ENCODE data around the gene CDON. TPM values are rescaled to one million over a fixed set of nuclear protein-coding genes. Genes with fewer than 3 reads are reported as not detected.

Gene CDON
- total and polyA plus RNA-seq, 2 of the 13 experiments (the other 11 are each of a cell fraction or from before 2014, with no cell fraction given), result 9.6 to 12.8 TPM

- no peak for TF ChIP-seq ZNF724P (CRISPR knock-in tag; IDR thresholded peaks at IDR 0.05; ENCODE audit: borderline replicate concordance)
- TF ChIP-seq NFKBIZ (CRISPR knock-in tag; IDR thresholded peaks at IDR 0.05), result 0 out of 2 replicates have a peak, but pooled peaks have one; percentile 44
- TF ChIP-seq ATAD3A (CRISPR knock-in tag; IDR thresholded peaks at IDR 0.05), result no peak
- no peak for TF ChIP-seq ZFP1 (CRISPR knock-in tag; IDR thresholded peaks at IDR 0.05)
- TF ChIP-seq, protein P1, sequence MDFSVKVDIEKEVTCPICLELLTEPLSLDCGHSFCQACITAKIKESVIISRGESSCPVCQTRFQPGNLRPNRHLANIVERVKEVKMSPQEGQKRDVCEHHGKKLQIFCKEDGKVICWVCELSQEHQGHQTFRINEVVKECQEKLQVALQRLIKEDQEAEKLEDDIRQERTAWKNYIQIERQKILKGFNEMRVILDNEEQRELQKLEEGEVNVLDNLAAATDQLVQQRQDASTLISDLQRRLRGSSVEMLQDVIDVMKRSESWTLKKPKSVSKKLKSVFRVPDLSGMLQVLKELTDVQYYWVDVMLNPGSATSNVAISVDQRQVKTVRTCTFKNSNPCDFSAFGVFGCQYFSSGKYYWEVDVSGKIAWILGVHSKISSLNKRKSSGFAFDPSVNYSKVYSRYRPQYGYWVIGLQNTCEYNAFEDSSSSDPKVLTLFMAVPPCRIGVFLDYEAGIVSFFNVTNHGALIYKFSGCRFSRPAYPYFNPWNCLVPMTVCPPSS (IDR thresholded peaks at IDR 0.05), result no peak
- peak; percentile 66; the same call in 1 of the 2 replicates for TF ChIP-seq HOXA3 (CRISPR knock-in tag; IDR thresholded peaks at IDR 0.05)
- TF ChIP-seq ZXDC (CRISPR knock-in tag; IDR thresholded peaks at IDR 0.05), result no peak
- TF ChIP-seq ZNF256 (CRISPR knock-in tag; conservative IDR thresholded peaks at IDR 0.05), result no peak
- TF ChIP-seq ZNF335 (CRISPR knock-in tag; IDR thresholded peaks at IDR 0.05), result 0 out of 2 replicates have a peak, but pooled peaks have one; percentile 49
- 0 out of 2 replicates have a peak, but pooled peaks have one; percentile 58 for TF ChIP-seq MXD4 (CRISPR knock-in tag; IDR thresholded peaks at IDR 0.05)
- no peak for TF ChIP-seq ZNF563 (CRISPR knock-in tag; IDR thresholded peaks at IDR 0.05)
- no peak; the same call in 1 of the 2 replicates for TF ChIP-seq UBTF (CRISPR knock-in tag; IDR thresholded peaks at IDR 0.05)
- TF ChIP-seq HNRNPH1 (optimal IDR thresholded peaks at IDR 0.05; ENCODE audit: low read depth, low read length), result no peak
- TF ChIP-seq ZFP37 (CRISPR knock-in tag; IDR thresholded peaks at IDR 0.05; ENCODE audit: borderline replicate concordance), result no peak
- TF ChIP-seq ZNF3 (CRISPR knock-in tag; IDR thresholded peaks at IDR 0.05), result no peak
- no peak for TF ChIP-seq ZNF432 (CRISPR knock-in tag; IDR thresholded peaks at IDR 0.05; ENCODE audit: borderline replicate concordance)
- TF ChIP-seq HDAC2 (CRISPR knock-in tag; IDR thresholded peaks at IDR 0.05), result peak; percentile 87
- no peak for TF ChIP-seq HOXA7 (CRISPR knock-in tag; IDR thresholded peaks at IDR 0.05)
- TF ChIP-seq, protein P2, sequence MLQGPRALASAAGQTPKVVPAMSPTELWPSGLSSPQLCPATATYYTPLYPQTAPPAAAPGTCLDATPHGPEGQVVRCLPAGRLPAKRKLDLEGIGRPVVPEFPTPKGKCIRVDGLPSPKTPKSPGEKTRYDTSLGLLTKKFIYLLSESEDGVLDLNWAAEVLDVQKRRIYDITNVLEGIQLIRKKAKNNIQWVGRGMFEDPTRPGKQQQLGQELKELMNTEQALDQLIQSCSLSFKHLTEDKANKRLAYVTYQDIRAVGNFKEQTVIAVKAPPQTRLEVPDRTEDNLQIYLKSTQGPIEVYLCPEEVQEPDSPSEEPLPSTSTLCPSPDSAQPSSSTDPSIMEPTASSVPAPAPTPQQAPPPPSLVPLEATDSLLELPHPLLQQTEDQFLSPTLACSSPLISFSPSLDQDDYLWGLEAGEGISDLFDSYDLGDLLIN (CRISPR knock-in tag; IDR thresholded peaks at IDR 0.05; ENCODE audit: borderline replicate concordance), result no peak
- no peak for TF ChIP-seq EED (CRISPR knock-in tag; IDR thresholded peaks at IDR 0.05)
- no peak for TF ChIP-seq POLR2AphosphoS2 (IDR thresholded peaks at IDR 0.05; ENCODE audit: low read depth, low read length)
- TF ChIP-seq ZNF263 (CRISPR knock-in tag; IDR thresholded peaks at IDR 0.05), result no peak
- TF ChIP-seq FOXC1 (CRISPR knock-in tag; IDR thresholded peaks at IDR 0.05; ENCODE audit: borderline replicate concordance), result no peak
- TF ChIP-seq HIVEP1 (CRISPR knock-in tag; IDR thresholded peaks at IDR 0.05), result no peak
- TF ChIP-seq, protein P3, sequence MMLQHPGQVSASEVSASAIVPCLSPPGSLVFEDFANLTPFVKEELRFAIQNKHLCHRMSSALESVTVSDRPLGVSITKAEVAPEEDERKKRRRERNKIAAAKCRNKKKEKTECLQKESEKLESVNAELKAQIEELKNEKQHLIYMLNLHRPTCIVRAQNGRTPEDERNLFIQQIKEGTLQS (CRISPR knock-in tag; IDR thresholded peaks at IDR 0.05), result no peak
- TF ChIP-seq HOXA5 (CRISPR knock-in tag; IDR thresholded peaks at IDR 0.05), result no peak
Observed at GRCh38 chr11:125925247-125925740, 137.4 kb downstream of the CDON start (continued).

All from HepG2 (cell line).